HG02884 (cell line): ENCODE results near the gene TMEM131.
"Not testable (repeated sequence)": the region's sequence is repeated elsewhere in the genome, so short reads cannot be mapped to it uniquely, and the experiment has no call there.

ENCODE experiments used
- ATAC-seq: cut with Tn5 transposase; IDR thresholded peaks from one replicate; pipeline ENCODE4 v1.9.1; 2021; ENCODE audit warnings: mild to moderate bottlenecking, moderate library complexity; ENCODE audit not compliant: unreplicated experiment

The TMEM131 gene

GRCh38 chr2:97958184-97958583, 37.6 kb downstream of the TMEM131 start:
- no peak for ATAC-seq

- ATAC-seq = no peak
Measured at GRCh38 chr2:97957432-97958183, 38.1 kb downstream of the TMEM131 start.

DNA sequence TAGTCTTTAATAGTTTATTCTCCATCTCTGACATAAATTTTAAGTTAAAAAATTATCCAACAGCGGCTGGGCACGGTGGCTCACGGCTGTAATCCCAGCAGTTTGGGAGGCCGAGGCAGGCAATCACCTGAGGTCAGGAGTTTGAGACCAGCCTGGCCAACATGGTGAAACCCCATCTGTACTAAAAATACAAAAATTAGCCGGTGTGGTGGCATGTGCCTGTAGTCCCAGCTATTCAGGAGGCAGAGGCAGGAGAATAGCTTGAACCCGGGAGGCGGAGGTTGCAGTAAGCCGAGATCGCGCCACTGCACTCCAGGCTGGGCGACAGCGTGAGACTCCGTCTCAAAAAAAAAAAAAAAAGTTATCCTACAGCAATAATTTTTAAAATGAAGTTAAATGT, 39.0 kb downstream of the TMEM131 start:
- not testable (repeated sequence) for ATAC-seq

DNA sequence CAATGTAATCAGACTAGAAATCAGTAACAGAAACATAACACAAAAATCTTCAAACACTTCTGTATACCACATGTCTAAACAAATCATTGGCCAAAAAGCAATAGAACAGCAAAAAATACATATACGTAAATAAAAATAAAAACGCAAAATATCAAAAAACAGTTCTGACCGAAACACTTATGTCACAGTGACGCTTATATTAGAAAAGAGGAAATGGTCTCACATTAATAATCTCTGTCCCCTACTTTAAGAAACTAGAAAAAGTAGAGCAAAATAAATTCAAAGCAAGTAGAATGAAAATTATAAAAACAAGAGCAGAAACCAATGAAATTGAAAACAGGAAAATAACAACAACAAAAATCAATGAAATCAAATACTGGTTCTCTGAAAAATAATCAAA, 41.9 kb downstream of the TMEM131 start:
- no peak for ATAC-seq

- no peak for ATAC-seq
Measured at GRCh38 chr2:97952357-97952756, 43.4 kb downstream of the TMEM131 start.

DNA sequence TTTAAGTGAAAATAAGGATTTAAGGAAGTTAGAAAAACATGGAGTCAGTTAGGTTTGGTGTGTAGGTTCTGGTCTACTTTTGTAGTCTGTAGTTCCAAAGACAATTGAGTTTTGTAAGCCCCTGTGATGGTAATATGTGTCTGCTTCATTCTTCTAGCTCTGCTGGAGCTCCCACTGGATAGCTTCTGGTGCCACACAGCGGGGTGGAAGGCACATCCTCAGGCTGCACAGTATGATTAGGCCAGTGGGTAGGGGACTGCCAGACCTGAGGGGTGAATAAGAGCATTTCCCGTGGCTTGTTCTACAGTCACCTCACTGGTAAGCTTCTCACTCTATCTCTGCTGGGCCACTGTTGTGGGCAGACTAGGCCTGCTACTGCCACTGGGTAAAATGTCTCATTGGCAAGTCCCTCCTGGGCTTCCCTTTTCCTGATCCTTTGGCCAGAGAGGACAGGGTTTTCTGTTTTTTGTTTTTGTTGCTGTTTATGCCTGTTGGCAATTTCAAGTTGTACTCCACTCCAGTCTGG, 44.5 kb downstream of the TMEM131 start:
- no peak for ATAC-seq

- ATAC-seq = no peak
Measured at GRCh38 chr2:97950329-97951154, 45.2 kb downstream of the TMEM131 start.

GRCh38 chr2:97948926-97949325, 46.8 kb downstream of the TMEM131 start:
- no peak for ATAC-seq

- no peak for ATAC-seq
Measured at GRCh38 chr2:97945791-97946190, 50.0 kb downstream of the TMEM131 start.

- no peak for ATAC-seq
Measured at GRCh38 chr2:97936881-97937280, 58.9 kb downstream of the TMEM131 start.

DNA sequence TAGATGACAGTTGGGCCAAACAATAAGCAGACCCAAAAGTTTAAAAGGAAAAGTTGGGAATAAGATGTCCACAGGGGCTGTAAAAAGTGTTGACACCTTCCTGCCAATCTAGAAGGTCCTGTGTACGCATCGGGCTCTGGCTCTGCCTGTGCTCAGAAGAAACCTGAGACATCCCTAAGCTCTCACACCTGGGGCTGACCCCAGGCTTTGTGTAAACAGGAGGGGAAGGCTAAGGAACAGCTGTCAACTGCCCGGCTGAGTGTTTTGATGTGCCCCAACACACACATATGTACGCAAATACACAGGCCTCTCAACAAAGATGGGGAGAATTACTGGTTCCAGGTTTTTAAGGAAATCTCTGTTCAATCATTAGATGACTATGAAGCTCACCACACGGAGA, 59.5 kb downstream of the TMEM131 start:
- ATAC-seq = peak; percentile 50

DNA sequence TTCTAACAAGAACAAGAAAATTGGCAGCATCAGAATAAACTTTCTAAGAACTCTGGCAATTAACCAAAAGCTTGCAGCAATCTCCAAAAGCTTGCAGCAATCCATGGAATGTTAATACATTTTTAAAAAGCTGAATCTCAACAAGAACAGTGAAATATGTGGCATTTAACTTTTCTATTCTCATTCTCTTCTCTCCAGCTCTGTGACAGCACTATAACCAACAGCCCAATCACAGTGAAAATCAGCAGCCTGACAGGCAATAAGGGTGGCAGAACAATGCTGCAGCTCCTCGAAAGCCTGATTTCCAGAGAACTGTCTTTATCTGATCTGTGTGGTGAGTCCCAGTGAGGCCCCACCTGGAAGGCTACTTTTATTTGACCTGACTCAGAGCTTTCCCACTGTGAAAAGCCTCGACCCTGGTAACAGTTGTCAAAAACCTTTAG, 60.0 kb downstream of the TMEM131 start:
- peak; percentile 6 for ATAC-seq

DNA sequence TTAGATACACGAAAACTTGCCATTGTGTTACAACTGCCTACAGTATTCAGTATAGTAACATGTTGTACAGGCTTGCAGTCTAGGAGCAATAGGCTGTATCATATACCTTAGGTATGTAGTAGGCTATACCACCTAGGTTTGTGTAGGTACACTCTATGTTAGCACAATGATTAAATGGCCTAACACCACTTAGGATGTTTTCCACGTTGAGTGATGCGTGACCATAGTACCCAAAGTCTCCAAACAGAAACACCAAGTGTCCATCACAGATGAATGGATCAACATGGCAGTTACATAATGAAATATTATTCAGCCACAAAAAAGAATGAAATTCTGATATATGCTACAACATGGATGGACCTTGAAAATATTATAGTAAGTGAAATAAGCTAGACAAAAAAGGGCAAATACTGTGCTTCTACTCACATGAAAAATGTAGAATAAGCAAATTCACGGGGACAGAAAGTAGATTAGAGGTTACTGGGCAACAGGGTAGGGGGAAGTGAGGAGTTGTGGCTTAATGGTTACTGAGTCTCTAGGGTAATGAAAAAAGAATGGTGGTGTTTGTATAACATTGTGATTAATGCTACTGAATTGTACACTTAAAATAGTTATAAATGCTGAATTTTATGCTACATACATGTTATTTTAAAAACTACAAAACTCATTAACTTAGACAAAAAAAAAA, 62.6 kb downstream of the TMEM131 start:
- no peak for ATAC-seq

- no peak for ATAC-seq
Measured at GRCh38 chr2:97931858-97932225, 63.9 kb downstream of the TMEM131 start.

- peak; percentile 61 for ATAC-seq
Measured at GRCh38 chr2:97931118-97931857, 64.5 kb downstream of the TMEM131 start.

GRCh38 chr2:97928591-97928990, 67.2 kb downstream of the TMEM131 start:
- no peak for ATAC-seq

DNA sequence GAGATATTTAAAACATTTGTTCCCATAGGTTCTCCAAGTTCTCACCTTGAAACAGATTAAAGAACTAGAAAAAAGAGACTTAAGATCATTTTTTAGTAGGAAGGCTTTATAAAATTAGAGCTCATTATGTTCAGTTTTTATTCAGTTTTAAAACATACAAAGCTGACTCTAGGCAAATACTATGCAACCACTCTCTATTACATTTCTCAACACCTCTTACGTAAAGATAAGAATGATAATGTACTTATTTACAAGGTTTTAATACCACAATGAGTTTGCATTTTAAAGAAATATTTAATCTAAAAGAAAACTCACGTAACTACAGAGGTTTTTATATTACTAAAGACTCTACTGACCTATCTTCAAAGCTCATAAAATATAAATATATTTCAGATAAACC, 68.8 kb downstream of the TMEM131 start:
- ATAC-seq = no peak

DNA sequence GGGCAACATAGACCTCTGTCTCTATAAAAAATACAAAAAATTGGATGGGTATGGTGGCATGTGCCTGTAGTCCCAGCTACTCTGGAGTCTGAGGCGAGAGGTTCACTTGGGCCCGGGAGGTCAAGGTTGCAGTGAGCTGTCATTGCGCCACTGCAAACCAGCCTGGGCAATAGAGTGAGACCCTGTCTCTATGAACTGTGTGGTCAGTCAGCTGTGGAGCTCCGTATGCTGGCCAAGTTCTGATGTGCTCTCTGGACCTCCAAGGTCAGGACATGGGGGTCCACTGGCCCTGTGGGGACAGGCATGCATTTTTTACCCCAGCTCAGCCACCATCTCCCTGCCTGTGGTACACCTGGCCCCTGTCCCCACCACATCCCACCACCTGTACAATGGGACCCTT, 71.6 kb downstream of the TMEM131 start:
- ATAC-seq = no peak

DNA sequence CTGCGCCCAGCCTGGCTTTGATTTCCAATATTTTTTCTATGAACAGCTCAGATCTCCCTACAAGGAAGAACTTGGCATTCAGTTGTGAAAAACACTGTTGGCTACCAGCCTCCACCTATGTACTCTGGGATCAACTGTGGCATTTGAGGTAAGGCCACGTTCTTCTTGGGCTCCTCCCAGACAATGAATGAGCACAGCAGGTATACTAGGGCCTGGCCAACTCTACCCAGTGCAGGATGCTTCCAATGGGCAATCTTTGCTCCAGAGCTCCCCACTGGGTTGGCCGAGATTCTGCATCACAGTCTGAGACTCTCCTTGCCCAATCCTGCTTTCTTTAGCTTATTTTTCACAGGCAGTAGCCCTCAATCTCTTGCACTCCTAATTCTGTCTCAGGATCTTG, 75.9 kb downstream of the TMEM131 start:
- ATAC-seq = no peak

GRCh38 chr2:97918818-97919217, 76.9 kb downstream of the TMEM131 start:
- no peak for ATAC-seq

DNA sequence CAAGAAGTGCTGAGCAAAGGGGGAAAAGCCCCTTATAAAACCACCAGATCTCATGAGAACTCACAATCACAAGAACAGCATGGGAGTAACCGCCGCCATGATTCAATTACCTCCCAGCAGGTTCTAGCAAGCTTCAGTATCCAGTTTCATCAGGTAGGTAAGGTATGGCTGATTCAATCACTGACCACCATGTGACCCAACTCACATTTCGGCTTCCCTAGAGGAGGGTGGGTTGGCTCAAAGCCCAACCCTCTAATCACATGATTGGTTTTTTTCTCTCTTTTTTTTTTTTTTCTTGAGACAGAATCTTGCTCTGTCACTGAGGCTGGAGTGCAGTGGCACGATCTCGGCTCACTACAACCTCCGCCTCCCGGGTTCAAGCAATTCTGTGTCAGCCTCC, 78.1 kb downstream of the TMEM131 start:
- not testable (repeated sequence) for ATAC-seq
